Adrenal gland (tissue), 5 donors: ENCODE data around the gene MAP2K5.

ENCODE experiments used
- CTCF ChIP-seq, 6 experiments: fragments of 450-650 bp in 4 of 6; fragments of 200-600 bp in 2 of 6; sonication (generic) in 1 of 6; IDR thresholded peaks; 1 replicate in 5 of 6; 2 replicates in 1 of 6; pipeline versions ENCODE4 v1.5.1 to v1.8.0; 2016 to 2021; ENCODE audit warnings: antibody characterized with exemption in 6 of 6, mild to moderate bottlenecking in 2 of 6, moderate library complexity in 1 of 6
- POLR2A ChIP-seq, 2 donors: fragments of 450-650 bp; IDR thresholded peaks; one replicate each; pipeline ENCODE4 v1.6.1; 2017; ENCODE audit warnings: antibody characterized with exemption in 2 of 2, mild to moderate bottlenecking in 2 of 2, moderate library complexity in 1 of 2
- donor health status: DM: no; HTN: no; CAD: no.

GRCh38 chr15:67823314-67824196, 281.1 kb downstream of the MAP2K5 start:
- TF ChIP-seq CTCF (IDR thresholded peaks at IDR 0.05), result no peak
- TF ChIP-seq POLR2A (IDR thresholded peaks at IDR 0.05), result no peak
